ENCODE data around the gene UBE2V1.
"Not testable (repeated sequence)": the region's sequence is repeated elsewhere in the genome, so short reads cannot be mapped to it uniquely, and the experiment has no call there.

DNA sequence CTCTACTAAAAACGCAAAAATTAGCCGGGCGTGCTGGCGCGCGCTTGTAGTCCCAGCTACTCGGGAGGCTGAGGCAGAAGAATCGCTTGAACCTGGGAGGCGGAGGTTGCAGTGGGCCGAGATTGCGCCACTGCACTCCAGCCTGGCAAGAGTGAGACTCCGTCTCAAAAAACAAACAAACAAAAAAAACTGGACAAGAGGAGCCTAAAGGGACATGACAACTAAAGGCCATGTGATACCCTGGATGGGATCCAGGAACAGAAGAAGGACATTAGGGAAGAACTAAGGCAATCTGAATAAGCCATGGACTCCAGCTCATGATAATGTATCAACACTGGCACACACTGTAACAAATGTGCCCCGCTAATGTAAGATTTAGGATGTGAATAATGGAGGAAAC, 24.8 kb upstream of the UBE2V1 start:
- TF ChIP-seq ZNF274 (IDR thresholded peaks at IDR 0.05; ENCODE audit: low read depth, low read length); YY1 (IDR thresholded peaks at IDR 0.05; ENCODE audit: insufficient read depth, insufficient read length); SUZ12 (IDR thresholded peaks at IDR 0.05; ENCODE audit: extremely low read depth, insufficient read depth, insufficient read length): not testable (repeated sequence)

Measured in NT2/D1 (cell line).